NCI-H2196 (cell line): ENCODE data around the gene AGAP3.

Experiments
- DNase-seq: peaks from one replicate; lab custom pipeline; 2025; ENCODE audit not compliant: unreplicated experiment; lab: John Stamatoyannopoulos, UW

AGAP3 gene

GRCh38 chr7:151107882-151108281, 21.6 kb downstream of the AGAP3 start:
- no peak for DNase-seq

DNA sequence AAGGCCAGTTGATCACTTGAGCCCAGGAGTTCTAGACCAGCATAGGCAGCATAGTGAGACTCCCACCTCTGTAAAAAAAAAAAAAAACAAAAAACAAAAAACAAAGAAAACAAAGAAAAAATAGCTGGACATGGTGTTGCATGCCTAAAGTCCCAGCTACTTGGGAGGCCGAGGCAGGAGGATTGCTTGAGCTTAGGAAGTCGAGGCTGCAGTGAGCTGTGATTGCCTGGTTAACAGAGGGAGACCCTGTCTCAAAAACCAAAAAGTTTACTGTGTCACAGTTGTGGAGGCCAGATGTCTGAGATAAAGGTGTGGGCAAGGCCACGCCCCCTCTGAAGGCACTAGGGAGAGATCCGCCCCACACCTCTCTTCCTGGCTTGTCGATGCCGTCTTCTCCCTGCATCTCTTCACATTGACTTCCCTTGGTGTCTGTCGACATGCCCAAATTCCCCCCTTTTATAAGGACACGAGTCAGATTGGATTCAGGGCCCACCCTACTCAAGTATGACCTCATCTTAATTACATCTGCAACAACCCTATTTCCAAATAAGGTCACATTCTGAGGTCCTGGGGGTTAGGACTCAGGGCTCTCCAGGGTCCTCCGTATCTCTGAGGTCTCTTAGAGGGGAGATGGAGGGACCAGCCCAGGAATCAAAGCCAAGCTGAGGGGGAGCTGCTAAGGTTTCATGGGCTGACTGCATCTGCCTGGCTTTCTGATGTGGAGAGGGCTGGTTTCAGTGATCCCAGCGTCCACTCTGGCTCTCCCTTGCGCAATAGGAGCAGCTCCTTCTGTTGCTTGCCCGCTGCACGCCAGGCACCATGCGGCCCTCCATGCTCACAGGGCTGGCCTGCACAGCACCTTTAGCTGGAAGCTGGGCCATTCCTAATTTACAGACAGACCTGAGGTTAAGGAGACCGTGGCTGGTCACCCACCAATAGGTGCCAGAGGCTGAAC, 23.1 kb downstream of the AGAP3 start:
- no peak for DNase-seq

DNA sequence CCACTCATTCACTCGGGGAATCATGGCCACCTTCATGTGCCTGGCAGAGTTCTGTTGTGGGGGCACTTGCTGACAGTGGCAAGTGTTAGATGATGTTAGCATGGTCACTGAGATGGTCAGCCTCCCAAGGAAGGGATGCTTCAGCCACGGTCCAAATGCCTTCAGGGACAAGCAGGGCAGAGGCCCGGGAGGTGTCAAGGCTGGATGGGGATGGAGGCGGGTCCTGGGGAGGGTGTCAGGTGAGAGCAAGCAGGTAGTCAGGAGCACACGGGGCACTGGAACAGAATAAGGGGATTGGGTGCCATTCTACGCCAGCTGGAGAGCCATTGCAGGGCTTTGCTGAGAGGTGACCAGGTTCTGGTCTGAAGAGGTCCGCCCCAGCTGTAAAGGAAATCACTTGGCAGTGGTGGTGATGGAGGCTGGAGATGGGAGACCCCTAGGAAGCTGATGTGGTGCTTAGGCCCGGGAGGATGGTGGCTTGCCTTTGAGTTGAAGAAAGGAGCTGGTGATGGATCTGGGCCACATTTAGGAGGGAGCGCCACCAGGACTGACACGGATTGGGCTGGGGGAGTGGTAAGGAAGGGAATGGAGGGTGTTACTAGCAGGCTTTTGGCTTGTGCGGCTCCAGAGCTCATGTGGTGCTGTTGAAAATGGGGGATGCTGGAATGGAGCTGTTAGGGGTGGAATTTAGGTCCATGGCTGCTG, 24.1 kb downstream of the AGAP3 start:
- DNase-seq, result no peak

- DNase-seq, result peak; percentile 49
Observed at GRCh38 chr7:151110941-151111645, 24.8 kb downstream of the AGAP3 start.

DNA sequence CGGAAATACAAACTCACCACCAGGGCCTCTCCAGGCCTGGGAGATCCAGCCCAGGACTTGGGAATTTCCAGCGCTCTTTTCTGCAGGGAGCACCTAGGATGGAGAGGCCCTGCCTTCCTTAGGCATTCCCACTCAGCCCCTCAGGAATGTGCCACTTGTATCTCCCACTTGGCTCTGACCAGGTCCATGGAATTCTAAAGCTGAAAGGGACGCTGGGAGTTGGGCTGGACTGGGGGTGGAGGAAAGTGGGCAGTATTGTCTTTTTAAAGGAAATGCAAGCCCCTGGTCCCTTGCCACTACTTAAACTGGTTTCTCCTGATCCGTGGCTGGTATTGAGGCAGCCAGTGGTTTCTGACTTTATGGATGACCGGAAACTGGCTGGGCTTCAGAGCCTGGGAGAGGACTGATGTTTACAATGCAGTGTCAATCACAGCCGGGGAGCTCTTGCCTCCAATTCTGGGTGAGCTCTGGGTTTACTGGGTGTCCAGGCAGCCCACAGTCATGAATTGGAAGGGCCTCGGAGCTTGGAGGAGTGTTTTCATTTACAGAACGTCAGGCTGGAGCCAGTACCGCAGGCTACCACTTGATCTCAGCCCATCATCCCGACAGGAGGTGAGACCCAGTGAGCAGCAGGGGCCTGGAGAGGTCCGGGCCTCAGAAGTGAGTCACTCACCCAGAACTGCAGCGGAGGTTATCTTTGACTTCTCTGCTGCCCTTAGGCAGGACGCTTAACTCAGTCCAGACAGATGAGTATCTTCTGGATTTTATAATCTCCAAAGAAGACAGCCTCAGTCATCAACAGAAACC, 27.3 kb downstream of the AGAP3 start:
- DNase-seq, result no peak

- no peak for DNase-seq
Observed at GRCh38 chr7:151114151-151115090, 28.1 kb downstream of the AGAP3 start.

DNA sequence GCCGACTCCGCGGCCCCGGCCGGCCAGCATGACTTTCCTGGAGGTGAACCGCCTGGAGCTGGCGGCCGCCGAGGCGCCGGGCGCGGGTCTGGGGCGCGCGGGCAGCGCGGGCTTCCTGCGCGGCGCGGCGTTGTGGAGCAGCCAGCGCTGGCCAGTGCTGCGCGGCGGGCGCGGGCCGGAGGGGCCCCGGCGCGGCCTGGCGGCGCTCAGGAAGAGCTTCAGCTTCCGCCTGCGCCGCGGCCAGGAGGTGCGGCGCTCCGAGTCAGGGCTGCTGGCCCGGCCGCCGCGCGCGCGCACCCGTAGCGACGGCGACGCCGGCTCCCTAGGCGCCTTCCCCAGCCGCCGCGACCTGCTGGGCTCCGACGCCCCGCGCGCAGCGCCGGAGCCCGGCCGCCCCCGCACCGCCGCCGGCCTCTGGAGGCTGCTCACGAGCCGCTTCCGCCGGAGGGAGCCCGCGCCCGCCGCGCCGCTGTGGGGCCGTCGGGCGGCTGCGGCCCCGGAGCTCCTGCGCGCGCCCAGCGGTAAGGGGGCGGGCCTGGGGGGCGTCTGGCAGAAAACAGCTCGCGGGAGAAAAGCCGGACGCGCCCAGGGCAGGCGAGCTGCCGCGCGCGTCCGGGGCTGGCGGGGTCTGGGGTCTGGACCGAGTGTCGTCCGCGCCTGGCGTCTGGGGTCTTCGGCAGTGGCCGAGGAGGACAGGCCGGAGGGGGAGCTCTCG, 29.0 kb downstream of the AGAP3 start:
- no peak for DNase-seq

- no peak for DNase-seq
Observed at GRCh38 chr7:151115836-151116418, 29.7 kb downstream of the AGAP3 start.

GRCh38 chr7:151116603-151117440, 30.5 kb downstream of the AGAP3 start:
- DNase-seq, result no peak

DNA sequence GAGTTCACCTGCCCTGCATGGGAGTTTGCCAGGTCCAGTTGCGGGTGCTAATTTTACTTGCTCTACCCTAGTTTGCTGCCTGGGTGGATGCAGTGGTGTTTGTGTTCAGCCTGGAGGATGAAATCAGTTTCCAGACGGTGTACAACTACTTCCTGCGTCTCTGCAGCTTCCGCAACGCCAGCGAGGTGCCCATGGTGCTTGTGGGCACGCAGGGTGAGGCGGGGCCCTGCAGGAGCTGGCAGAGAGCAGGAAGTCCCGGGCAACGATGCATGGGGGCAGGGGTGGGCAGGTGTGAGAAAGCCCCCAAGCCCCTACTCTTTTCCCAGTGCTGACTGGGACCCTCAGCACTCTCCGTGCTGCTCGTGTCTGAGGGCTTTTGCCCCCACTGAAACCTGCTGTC, 31.3 kb downstream of the AGAP3 start:
- DNase-seq, result no peak

DNA sequence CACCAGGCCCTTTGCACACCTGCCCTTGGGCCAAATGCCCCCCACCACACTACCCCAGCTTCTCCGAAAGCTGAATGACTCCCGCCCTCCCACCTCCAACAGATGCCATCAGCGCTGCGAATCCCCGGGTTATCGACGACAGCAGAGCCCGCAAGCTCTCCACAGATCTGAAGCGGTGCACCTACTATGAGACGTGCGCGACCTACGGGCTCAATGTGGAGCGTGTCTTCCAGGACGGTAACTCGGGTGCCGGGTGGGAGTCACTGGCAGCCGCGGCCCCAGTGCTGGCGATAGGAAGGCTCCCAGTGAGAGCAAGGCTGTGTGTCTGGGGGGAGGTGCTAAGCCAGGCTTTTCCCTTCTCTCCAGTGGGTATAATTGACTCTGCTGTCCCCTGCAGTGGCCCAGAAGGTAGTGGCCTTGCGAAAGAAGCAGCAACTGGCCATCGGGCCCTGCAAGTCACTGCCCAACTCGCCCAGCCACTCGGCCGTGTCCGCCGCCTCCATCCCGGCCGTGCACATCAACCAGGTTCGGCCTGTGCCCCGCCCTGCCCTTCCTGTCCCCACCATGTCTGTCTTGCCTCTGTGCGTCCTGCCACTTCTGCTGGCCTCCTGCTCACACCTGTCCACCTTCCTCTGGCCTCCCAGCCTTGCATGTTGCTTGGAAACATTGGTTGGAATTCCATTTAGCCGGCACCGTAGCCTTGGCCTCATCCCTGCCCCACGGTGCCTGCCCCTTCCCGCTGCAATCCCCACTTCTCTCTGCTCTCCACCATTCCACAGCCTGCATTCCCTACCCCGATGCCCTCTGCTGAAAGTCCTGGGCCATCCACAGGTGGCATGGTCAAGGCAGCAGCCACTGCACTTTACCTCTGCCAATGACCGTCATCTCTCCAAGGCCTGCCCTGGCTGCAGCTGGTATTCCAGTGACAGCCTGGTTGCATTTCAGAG, 32.1 kb downstream of the AGAP3 start:
- no peak for DNase-seq

DNA sequence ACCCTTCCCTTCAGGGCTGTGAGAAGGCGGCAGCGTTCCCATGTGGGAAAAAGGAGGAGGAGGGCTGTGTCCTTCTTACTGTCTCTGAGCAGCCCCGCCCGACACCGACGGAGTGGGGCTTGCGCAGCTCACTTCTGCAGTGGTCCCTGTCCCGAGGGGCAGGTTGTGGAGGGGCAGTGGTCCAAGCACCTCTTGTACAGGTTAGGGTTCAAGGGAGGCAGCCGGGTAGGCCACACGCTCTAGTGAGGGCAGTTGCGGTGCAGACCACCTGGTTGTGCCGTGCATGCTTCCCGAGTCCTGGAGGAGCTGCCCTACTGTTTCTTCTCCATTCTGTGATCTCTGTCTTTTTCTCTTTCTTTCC, 32.8 kb downstream of the AGAP3 start:
- DNase-seq, result no peak

- DNase-seq, result no peak
Observed at GRCh38 chr7:151119902-151120301, 33.6 kb downstream of the AGAP3 start.

GRCh38 chr7:151120896-151121295, 34.6 kb downstream of the AGAP3 start:
- no peak for DNase-seq

DNA sequence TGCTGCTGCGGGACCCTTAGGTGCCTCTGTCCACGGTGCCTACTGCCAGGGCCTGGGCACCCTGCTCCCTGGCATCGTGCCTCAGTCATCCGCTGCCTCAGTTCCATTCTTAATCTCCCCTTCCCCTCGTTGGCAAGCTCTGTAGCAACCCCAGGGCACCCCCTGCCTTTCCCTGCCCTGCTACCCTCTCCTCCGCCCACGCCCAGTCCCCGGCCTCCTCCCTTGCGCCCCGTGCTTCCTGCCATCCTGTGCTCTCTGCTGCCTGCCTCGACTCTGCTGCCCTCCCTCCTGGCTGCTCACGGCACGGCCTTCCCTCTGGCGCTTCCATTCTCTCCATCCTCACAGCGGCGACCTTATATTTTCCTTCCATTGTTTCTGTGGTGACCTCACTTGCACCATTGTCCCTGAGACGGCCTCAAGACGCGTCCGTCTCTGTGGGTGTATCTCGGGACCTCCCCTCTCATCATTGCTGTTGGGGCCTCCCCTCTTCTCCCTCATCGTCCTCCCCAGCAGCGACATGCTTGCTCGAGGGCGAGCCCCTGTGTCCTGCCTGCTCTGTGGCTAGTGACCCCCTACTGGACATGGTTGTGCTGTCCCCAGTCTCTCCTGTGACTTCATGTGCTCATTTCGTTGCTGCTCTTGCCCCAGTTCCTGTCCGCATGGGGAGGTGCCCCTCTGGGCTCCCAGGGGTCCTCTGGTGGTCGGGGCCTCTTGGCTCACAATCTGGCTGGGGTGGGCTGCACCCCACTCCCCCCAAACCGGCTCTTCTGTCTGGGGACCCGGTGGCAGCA, 35.3 kb downstream of the AGAP3 start:
- DNase-seq, result no peak

DNA sequence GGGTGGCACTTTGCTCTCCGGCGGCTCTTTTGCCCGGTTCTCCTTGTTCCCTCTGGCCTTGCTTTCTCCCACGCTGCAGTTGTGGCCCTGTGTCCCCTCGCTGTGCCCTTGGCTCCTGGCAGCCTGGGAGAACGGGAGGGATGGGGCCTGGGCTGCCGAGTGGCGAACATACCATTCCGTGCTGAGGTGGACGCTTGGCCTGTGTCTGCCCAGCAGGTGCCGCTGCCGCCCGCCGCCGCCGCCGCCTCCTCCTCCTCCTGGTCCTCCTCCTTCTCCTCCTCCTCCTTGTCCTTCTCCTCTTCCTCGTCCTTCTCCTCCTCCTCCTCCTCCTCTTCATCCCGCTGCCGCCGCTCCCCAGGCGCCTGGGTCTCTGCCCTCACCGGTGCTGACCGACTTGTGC, 36.0 kb downstream of the AGAP3 start:
- DNase-seq, result no peak
